MM.1S (cell line): ENCODE measurements around the gene PTGR3.

ENCODE experiments used
- DNase-seq: peaks from one replicate; pipeline ENCODE4 v3.0.0-alpha.2; 2015
- H2AFZ ChIP-seq: fragments of 300-600 bp; sonication (generic); 2 replicates; pipeline ENCODE4 v1.6.0; 2016; ENCODE audit warnings: antibody characterized with exemption, low read length
- H3F3A ChIP-seq: fragments of 300-600 bp; sonication (generic); 2 replicates; pipeline ENCODE4 v1.6.1; 2016; ENCODE audit warnings: mild to moderate bottlenecking, antibody characterized with exemption, low read length, moderate library complexity, mixed read lengths; ENCODE audit not compliant: insufficient read depth
- H3K27ac ChIP-seq: fragments of 300-600 bp; sonication (generic); 2 replicates; pipeline ENCODE4 v1.5.1; 2016; ENCODE audit warnings: mild to moderate bottlenecking, low read length
- H3K27me3 ChIP-seq: fragments of 300-600 bp; sonication (generic); replicated peaks from 2 replicates; pipeline ENCODE4 v1.6.0; 2016; ENCODE audit warnings: low read length; ENCODE audit not compliant: insufficient read depth
- H3K36me3 ChIP-seq: fragments of 300-600 bp; sonication (generic); replicated peaks from 2 replicates; pipeline ENCODE4 v1.6.1; 2016; ENCODE audit warnings: mild to moderate bottlenecking, low read length, mixed read lengths; ENCODE audit not compliant: insufficient read depth
- H3K4me1 ChIP-seq: fragments of 300-600 bp; sonication (generic); 2 replicates; pipeline ENCODE4 v1.6.1; 2016; ENCODE audit warnings: low read length, mixed read lengths
- H3K4me2 ChIP-seq: fragments of 300-600 bp; sonication (generic); 2 replicates; pipeline ENCODE4 v1.6.0; 2016; ENCODE audit warnings: low read depth, low read length
- H3K4me3 ChIP-seq: fragments of 300-600 bp; sonication (generic); 2 replicates; pipeline ENCODE4 v1.5.1; 2016; ENCODE audit warnings: low read length, mixed read lengths
- H3K79me2 ChIP-seq: fragments of 300-600 bp; sonication (generic); 2 replicates; pipeline ENCODE4 v1.6.1; 2016; ENCODE audit warnings: mixed run types, low read length, mixed read lengths
- H3K9ac ChIP-seq: fragments of 300-600 bp; sonication (generic); 2 replicates; pipeline ENCODE4 v1.6.1; 2016; ENCODE audit warnings: low read length, mixed read lengths
- H3K9me2 ChIP-seq: fragments of 300-600 bp; sonication (generic); replicated peaks from 2 replicates; pipeline ENCODE4 v1.6.1; 2016; ENCODE audit warnings: mild to moderate bottlenecking, low read length, mixed read lengths; ENCODE audit not compliant: insufficient read depth
- H3K9me3 ChIP-seq: fragments of 300-600 bp; sonication (generic); replicated peaks from 2 replicates; pipeline ENCODE4 v1.6.1; 2016; ENCODE audit warnings: mild to moderate bottlenecking, low read length, mixed read lengths; ENCODE audit not compliant: insufficient read depth
- H4K20me1 ChIP-seq: fragments of 300-600 bp; sonication (generic); 2 replicates; pipeline ENCODE4 v1.6.1; 2016; ENCODE audit warnings: mild to moderate bottlenecking, low read length, moderate library complexity, mixed read lengths; ENCODE audit not compliant: insufficient read depth
- EZH2 ChIP-seq: fragments of 300-600 bp; sonication (generic); optimal IDR thresholded peaks from 2 replicates; pipeline ENCODE3; 2017; ENCODE audit warnings: low read depth, mild to moderate bottlenecking, antibody characterized with exemption, low read length, mixed read lengths
- EZH2phosphoT487 ChIP-seq: fragments of 300-600 bp; sonication (generic); IDR thresholded peaks from 2 replicates; pipeline ENCODE4 v1.6.1; 2018; ENCODE audit warnings: antibody characterized with exemption, low read length
- TF ChIP-seq, protein P1 (sequence below): fragments of 300-600 bp; sonication (generic); IDR thresholded peaks from 2 replicates; pipeline ENCODE4 v1.5.1; 2016; ENCODE audit warnings: antibody characterized with exemption, low read length, mixed read lengths

PTGR3 gene

DNA sequence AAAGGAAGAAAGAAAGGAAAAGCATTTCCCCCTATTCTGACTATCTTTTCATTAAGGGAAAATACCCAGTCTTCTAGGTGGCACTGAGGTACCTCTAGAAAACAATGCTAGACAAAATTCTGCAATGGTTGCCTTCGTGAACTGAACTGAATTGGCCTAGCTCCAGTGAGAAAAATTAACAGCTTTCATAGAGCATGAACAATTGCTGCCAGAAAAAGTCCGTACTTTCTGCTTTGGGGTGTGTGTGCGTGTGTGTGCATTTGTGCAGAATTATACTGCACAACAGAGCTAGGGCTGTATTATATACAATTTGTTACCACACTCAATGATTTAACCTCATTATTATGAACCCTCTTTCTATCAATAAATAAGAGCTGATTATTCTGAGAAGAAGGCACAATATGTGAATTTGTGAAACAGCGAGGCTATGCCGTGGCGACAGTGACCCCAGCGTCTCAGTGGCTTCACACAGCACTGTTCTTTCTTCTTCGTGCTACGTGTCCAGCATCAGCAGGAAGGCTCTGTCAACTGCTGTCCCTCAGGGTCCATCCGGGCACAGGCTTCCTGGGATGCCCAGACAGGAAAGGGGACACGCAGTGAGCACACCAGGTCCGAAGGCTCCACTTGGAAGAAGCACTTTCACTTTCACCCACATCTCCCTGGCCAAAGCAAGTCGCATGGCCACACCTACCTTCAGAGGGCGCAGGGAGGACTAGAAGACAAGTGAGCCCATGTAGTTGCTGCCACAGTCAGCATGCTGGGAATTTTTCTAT, 47.5 kb downstream of the PTGR3 start:
- no peaks in the 10 kb centered on the region for H4K20me1 ChIP-seq
- H3K27ac ChIP-seq: no peak overlapping the region
- no peak overlapping the region for H3K9ac ChIP-seq
- H3K79me2 ChIP-seq: no peaks in the 10 kb centered on the region
- no peaks in the 10 kb centered on the region for H3K36me3 ChIP-seq
- no peaks in the 10 kb centered on the region for H3K9me2 ChIP-seq
- no peaks in the 10 kb centered on the region for H3K4me1 ChIP-seq
- no peak for DNase-seq
- no peak overlapping the region for H3K4me2 ChIP-seq
- no peak overlapping the region for H2AFZ ChIP-seq
- H3K4me3 ChIP-seq: no peak overlapping the region
- TF ChIP-seq, protein P1, sequence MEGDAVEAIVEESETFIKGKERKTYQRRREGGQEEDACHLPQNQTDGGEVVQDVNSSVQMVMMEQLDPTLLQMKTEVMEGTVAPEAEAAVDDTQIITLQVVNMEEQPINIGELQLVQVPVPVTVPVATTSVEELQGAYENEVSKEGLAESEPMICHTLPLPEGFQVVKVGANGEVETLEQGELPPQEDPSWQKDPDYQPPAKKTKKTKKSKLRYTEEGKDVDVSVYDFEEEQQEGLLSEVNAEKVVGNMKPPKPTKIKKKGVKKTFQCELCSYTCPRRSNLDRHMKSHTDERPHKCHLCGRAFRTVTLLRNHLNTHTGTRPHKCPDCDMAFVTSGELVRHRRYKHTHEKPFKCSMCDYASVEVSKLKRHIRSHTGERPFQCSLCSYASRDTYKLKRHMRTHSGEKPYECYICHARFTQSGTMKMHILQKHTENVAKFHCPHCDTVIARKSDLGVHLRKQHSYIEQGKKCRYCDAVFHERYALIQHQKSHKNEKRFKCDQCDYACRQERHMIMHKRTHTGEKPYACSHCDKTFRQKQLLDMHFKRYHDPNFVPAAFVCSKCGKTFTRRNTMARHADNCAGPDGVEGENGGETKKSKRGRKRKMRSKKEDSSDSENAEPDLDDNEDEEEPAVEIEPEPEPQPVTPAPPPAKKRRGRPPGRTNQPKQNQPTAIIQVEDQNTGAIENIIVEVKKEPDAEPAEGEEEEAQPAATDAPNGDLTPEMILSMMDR: no peak
- TF ChIP-seq EZH2 (no peak), EZH2phosphoT487 (no peak)
- no peaks in the 10 kb centered on the region for H3K27me3 ChIP-seq
- no peaks in the 10 kb centered on the region for H3F3A ChIP-seq
- H3K9me3 ChIP-seq: no peaks in the 10 kb centered on the region

DNA sequence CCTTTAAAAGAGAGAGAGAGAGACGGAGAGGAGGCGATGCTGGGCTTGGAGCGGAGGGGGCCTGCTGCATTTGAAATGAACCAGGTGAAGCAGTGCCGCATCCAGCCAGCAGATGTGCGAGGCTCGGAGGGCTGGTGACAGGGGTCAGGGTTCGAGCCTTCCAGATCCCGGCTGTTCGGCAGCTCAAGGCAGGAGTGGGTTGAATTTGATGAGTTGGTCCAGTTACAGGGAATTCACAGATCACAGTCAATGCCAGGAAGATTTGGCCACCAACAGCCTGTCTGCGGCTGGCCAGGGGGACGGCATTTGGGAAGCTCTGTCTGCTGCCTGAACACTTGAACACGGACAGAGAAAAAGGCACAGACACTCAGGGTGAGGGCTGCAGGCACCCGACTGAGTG, 48.6 kb downstream of the PTGR3 start:
- Histone ChIP-seq H3K27ac (no peak overlapping the region), H3K4me2 (no peak overlapping the region), H3K9me3 (no peaks in the 10 kb centered on the region), H3K9me2 (no peaks in the 10 kb centered on the region), H3K4me3 (no peak overlapping the region), H3K9ac (no peak overlapping the region), H4K20me1 (no peaks in the 10 kb centered on the region), H3K36me3 (no peaks in the 10 kb centered on the region), H3K79me2 (no peaks in the 10 kb centered on the region), H3K27me3 (no peaks in the 10 kb centered on the region), H2AFZ (no peak overlapping the region), H3F3A (no peaks in the 10 kb centered on the region), H3K4me1 (no peaks in the 10 kb centered on the region)
- no peak for DNase-seq
- TF ChIP-seq, protein P1: no peak
- TF ChIP-seq EZH2: no peak
- no peak for TF ChIP-seq EZH2phosphoT487

DNA sequence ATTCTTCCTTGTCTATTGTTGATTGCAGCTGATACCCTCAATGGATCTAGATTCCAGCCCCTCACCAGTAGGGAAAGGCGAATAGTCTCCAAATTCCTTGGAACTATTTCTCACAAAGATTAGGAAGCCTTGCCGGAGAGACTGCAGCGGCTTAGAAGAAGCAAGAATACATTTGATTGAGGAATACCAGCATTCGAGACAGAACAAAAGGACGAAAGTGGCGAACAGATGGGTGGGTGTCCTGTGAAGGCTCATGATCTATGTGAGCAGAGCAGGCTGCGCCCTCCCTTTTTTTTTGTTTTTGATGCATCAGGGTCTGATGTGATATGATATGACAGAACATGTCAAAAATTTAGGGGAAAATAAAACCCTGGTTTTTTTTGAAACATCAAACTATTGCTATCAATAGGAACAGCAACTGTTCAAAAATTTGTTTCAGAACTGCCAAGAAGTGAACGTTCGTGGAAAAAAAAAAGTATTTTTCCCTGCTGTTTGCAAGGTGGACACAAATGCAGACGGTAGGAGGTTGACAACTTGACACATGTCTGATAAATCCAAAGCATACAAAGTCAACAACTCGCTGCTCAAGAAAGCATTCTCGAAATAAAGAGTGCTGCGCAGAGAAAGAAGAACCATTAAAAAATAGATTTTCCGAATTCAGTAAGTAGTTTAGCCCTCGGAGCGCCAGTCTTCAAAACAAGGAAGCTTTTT, 49.1 kb downstream of the PTGR3 start:
- H3K9me2 ChIP-seq: no peaks in the 10 kb centered on the region
- no peak overlapping the region for H3K4me3 ChIP-seq
- H3K9me3 ChIP-seq: no peaks in the 10 kb centered on the region
- H3K36me3 ChIP-seq: no peaks in the 10 kb centered on the region
- H3K79me2 ChIP-seq: no peaks in the 10 kb centered on the region
- no peaks in the 10 kb centered on the region for H3K27me3 ChIP-seq
- no peak overlapping the region for H2AFZ ChIP-seq
- H3K4me2 ChIP-seq: no peak overlapping the region
- TF ChIP-seq EZH2phosphoT487 (no peak), EZH2 (no peak)
- TF ChIP-seq, protein P1: no peak
- no peak for DNase-seq
- no peaks in the 10 kb centered on the region for H3K4me1 ChIP-seq
- H3F3A ChIP-seq: no peaks in the 10 kb centered on the region
- H3K27ac ChIP-seq: no peak overlapping the region
- no peak overlapping the region for H3K9ac ChIP-seq
- no peaks in the 10 kb centered on the region for H4K20me1 ChIP-seq
